Stimulated activated CD8-positive, alpha-beta memory T cell treated with anti-CD3 and anti-CD28 coated beads, Interleukin-12 subunit alpha, Interleukin-12 subunit beta, amount 100 ng/mL, for 1 hour (primary cell): ENCODE measurements around the gene ERFL.

ENCODE experiments used
- DNase-seq: peaks from one replicate; pipeline ENCODE4 v3.0.0-alpha.2; 2020; ENCODE audit warnings: low read depth

Gene ERFL

GRCh38 chr19:41897820-41898219, 30.4 kb downstream of the ERFL start:
- no peak for DNase-seq

GRCh38 chr19:41897181-41897580, 31.1 kb downstream of the ERFL start:
- no peak for DNase-seq

GRCh38 chr19:41896581-41896942, 31.7 kb downstream of the ERFL start:
- no peak for DNase-seq

- DNase-seq, result no peak
These were observed 32.3 kb downstream of the ERFL start for GRCh38 chr19:41895745-41896580.

GRCh38 chr19:41894350-41894749, 33.9 kb downstream of the ERFL start:
- DNase-seq, result no peak

GRCh38 chr19:41893899-41894298, 34.4 kb downstream of the ERFL start:
- DNase-seq, result no peak

GRCh38 chr19:41892173-41892902, 35.9 kb downstream of the ERFL start:
- no peak for DNase-seq

- no peak for DNase-seq
These were observed 37.3 kb downstream of the ERFL start for GRCh38 chr19:41890936-41891335.

- no peak for DNase-seq
These were observed 38.4 kb downstream of the ERFL start for GRCh38 chr19:41889896-41890295.

- no peak for DNase-seq
These were observed 39.3 kb downstream of the ERFL start for GRCh38 chr19:41888926-41889325.

GRCh38 chr19:41887711-41888382, 40.4 kb downstream of the ERFL start:
- DNase-seq, result peak; percentile 84

GRCh38 chr19:41886761-41887710, 41.2 kb downstream of the ERFL start:
- DNase-seq, result peak; percentile 50

- peak; percentile 80 for DNase-seq
These were observed 44.2 kb downstream of the ERFL start for GRCh38 chr19:41883821-41884733.

GRCh38 chr19:41883463-41883820, 44.8 kb downstream of the ERFL start:
- DNase-seq, result no peak

- DNase-seq, result peak; percentile 44
These were observed 45.4 kb downstream of the ERFL start, which contains the start of gene ARHGEF1 for GRCh38 chr19:41882568-41883462. Gene ARHGEF1 (plus strand): TSS chr19:41883184. CDS start chr19:41888083, 4,899 bp downstream.

- DNase-seq, result no peak
These were observed 47.9 kb downstream of the ERFL start for GRCh38 chr19:41880329-41880708.

GRCh38 chr19:41879670-41880328, 48.5 kb downstream of the ERFL start:
- DNase-seq, result no peak

- no peak for DNase-seq
These were observed 49.2 kb downstream of the ERFL start for GRCh38 chr19:41879080-41879479.
